ENCODE measurements around the gene CTDP1.

CTDP1 gene

DNA sequence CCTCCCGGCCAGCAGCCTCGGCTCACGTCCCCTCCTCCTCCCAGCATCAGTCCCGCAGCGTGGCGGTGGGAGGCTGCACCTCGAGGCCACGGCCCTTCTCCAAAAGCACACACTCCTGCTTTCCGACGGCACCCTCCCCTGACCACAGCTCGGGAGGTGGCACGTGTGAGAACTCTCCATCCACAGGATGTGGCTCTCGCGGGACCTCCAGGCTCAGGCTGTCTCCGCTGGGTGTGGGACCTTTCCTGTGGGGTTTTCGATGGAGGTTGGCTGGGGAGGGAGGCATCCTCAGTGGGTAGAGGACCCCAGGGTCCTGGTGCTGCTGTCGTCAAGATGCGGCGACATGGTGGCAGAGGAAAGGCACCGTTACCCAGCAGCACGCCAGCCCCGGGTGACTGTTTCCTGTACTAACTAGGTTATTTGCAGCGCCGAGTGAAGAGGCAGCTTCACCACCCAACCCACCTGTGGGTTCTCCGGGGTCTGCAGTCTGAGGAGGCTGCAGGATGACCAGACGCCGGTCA lies 75.3 kb downstream of the CTDP1 start:
- Histone ChIP-seq H3K36me3 (peaks cover 44% of the 10 kb centered on the region), H3K4me1 (ENCODE audit: control insufficient read depth in 1 of 2, insufficient read depth in 1 of 2, low read depth in 1 of 2, low read length in 1 of 2) (no peaks in the 10 kb centered on the region), H3K27me3 (no peaks in the 10 kb centered on the region), H3K9me3 (peaks cover 4% of the 10 kb centered on the region), H3K4me3 (ENCODE audit: low read depth in 1 of 2, low read length in 1 of 2) (no peak overlapping the region), H3K27ac (no peak overlapping the region)
- TF ChIP-seq, protein P1, sequence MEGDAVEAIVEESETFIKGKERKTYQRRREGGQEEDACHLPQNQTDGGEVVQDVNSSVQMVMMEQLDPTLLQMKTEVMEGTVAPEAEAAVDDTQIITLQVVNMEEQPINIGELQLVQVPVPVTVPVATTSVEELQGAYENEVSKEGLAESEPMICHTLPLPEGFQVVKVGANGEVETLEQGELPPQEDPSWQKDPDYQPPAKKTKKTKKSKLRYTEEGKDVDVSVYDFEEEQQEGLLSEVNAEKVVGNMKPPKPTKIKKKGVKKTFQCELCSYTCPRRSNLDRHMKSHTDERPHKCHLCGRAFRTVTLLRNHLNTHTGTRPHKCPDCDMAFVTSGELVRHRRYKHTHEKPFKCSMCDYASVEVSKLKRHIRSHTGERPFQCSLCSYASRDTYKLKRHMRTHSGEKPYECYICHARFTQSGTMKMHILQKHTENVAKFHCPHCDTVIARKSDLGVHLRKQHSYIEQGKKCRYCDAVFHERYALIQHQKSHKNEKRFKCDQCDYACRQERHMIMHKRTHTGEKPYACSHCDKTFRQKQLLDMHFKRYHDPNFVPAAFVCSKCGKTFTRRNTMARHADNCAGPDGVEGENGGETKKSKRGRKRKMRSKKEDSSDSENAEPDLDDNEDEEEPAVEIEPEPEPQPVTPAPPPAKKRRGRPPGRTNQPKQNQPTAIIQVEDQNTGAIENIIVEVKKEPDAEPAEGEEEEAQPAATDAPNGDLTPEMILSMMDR (IDR thresholded peaks at IDR 0.05) = no peak

DNA sequence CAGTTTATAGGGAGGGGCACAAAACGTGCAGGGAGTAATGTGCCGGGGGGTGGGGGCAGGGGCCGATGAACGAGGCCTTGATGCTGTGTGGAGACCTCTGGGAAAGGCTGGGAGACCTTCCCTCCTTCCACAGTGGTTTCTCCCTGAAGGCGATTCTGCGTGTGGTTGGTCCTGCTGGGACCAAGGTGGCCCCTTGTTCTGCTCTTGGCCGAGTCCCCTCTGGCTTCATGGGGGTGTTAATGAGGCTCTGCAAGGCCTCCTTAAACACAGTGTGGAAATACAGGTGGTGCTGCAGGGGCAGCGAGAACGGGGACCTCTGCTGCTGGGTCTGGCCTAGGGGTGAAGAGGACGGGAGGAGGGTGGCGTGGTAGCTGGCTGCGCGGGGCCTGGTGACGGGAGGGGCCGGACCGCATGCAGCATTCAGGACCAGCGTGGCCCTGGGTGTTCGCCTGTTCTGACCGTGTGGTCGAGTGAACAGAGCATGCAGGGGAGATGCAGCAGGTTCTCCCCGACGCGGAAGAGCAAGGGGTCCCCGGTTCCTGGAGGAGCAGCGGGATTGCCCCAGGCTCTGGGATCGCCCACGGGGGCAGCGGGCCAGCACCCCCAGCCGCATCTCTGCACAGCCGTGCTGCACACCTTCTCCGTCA lies 76.0 kb downstream of the CTDP1 start:
- Histone ChIP-seq H3K4me3 (ENCODE audit: low read depth in 1 of 2, low read length in 1 of 2) (no peak overlapping the region), H3K27me3 (no peaks in the 10 kb centered on the region), H3K36me3 (peaks cover 40% of the 10 kb centered on the region), H3K27ac (no peak overlapping the region), H3K9me3 (peaks cover 4% of the 10 kb centered on the region), H3K4me1 (ENCODE audit: control insufficient read depth in 1 of 2, insufficient read depth in 1 of 2, low read depth in 1 of 2, low read length in 1 of 2) (no peaks in the 10 kb centered on the region)
- TF ChIP-seq, protein P1 (IDR thresholded peaks at IDR 0.05) = no peak

DNA sequence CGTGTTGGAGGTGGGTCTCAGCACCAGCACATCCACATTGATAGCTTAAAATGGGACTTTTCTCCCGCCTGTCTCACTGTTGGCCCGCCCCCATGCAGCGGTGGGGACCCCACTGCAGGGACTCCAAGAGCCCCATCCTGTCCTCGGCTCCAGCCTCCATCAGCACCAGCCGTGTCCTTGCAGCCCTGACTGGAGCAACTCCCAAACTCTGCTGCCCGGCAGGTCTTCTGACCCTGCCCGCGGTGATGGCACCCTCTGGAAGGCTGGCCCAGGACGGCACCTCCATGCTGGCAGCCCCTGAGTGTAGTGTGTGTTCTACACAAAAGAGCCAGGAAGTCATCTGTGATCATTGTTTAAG lies 76.5 kb downstream of the CTDP1 start:
- H3K4me3 ChIP-seq (ENCODE audit: low read depth in 1 of 2, low read length in 1 of 2) = no peak overlapping the region
- no peak overlapping the region for H3K27ac ChIP-seq
- TF ChIP-seq, protein P1 (IDR thresholded peaks at IDR 0.05) = no peak
- peaks cover 40% of the 10 kb centered on the region for H3K36me3 ChIP-seq
- H3K9me3 ChIP-seq = peaks cover 4% of the 10 kb centered on the region
- H3K27me3 ChIP-seq = no peaks in the 10 kb centered on the region
- H3K4me1 ChIP-seq (ENCODE audit: control insufficient read depth in 1 of 2, insufficient read depth in 1 of 2, low read depth in 1 of 2, low read length in 1 of 2) = no peaks in the 10 kb centered on the region

DNA sequence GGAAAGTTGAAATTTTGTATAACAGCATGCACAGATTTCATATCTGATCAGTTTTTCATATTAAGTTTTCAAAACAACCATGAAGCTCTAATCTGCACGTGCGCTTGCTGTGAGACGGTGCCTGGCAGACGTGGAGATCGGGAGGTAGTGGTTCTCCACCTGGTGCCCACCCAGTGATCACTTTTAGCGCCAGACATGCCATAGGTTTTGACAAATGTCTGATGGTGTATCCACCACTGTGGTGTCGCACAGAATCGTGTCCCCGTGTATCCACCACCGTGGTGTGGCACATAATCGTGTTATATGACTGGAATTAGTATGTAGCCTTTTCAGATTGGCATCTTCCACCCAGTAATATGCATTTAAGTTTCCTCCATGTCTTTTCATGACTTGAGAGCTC lies 77.2 kb downstream of the CTDP1 start:
- no peaks in the 10 kb centered on the region for H3K4me1 ChIP-seq (ENCODE audit: control insufficient read depth in 1 of 2, insufficient read depth in 1 of 2, low read depth in 1 of 2, low read length in 1 of 2)
- H3K27me3 ChIP-seq = no peaks in the 10 kb centered on the region
- no peak overlapping the region for H3K27ac ChIP-seq
- peaks cover 36% of the 10 kb centered on the region for H3K36me3 ChIP-seq
- no peak overlapping the region for H3K4me3 ChIP-seq (ENCODE audit: low read depth in 1 of 2, low read length in 1 of 2)
- H3K9me3 ChIP-seq = peaks cover 4% of the 10 kb centered on the region
- TF ChIP-seq, protein P1 (IDR thresholded peaks at IDR 0.05) = no peak

DNA sequence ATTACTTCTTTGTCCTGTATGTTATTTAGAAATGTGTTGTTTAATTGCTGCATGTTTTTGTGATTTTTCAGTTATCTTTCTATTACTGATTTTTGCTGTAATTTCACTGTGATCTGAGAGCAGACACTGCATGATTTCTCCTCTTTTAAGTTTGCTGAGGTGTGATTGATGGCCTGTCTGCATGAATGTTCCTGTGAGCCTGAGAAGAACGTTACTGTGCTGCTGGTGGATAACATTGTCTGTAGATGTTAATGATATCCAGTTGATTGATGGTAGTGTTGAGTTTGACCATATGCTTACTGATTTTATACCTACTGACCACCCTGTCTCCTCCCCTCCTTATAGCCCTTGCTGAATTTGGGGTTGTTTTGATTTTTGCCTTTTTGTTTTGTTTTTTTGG lies 80.7 kb downstream of the CTDP1 start:
- TF ChIP-seq, protein P1 (IDR thresholded peaks at IDR 0.05) = no peak
- H3K27ac ChIP-seq = no peak overlapping the region
- H3K36me3 ChIP-seq = peaks cover 10% of the 10 kb centered on the region
- no peak overlapping the region for H3K4me3 ChIP-seq (ENCODE audit: low read depth in 1 of 2, low read length in 1 of 2)
- no peaks in the 10 kb centered on the region for H3K9me3 ChIP-seq
- H3K4me1 ChIP-seq (ENCODE audit: control insufficient read depth in 1 of 2, insufficient read depth in 1 of 2, low read depth in 1 of 2, low read length in 1 of 2) = no peaks in the 10 kb centered on the region
- no peaks in the 10 kb centered on the region for H3K27me3 ChIP-seq

Measured in neutrophil (primary cell).